Neuron (in vitro differentiated cells): ENCODE results near the gene CFAP58.
A peak's percentile ranks its signal among the peaks of the same experiment; 100 is the strongest.

Source experiments
- H2AFZ ChIP-seq: one replicate; pipeline ENCODE4 v1.6.1; 2013; ENCODE audit warnings: low read depth, mild to moderate bottlenecking, inconsistent platforms, low read length, moderate library complexity
- H3K27me3 ChIP-seq: one replicate; pipeline ENCODE4 v1.6.1; 2013; ENCODE audit warnings: low read length; ENCODE audit not compliant: insufficient read depth
- H3K36me3 ChIP-seq: one replicate; pipeline ENCODE4 v1.6.1; 2013; ENCODE audit warnings: low read length; ENCODE audit not compliant: insufficient read depth
- H3K4me1 ChIP-seq: one replicate; pipeline ENCODE4 v1.6.1; 2013; ENCODE audit warnings: low read length; ENCODE audit not compliant: insufficient read depth
- H3K4me3 ChIP-seq: 2 replicates; pipeline ENCODE4 v1.5.1; 2013; ENCODE audit warnings: mild to moderate bottlenecking, low read length, moderate library complexity
- H3K9me3 ChIP-seq: one replicate; pipeline ENCODE4 v1.6.1; 2013; ENCODE audit warnings: low read length

The CFAP58 gene

GRCh38 chr10:104325436-104326435, 27.9 kb upstream of the CFAP58 start:
- Histone ChIP-seq H3K36me3 (no peaks in the 10 kb centered on the region), H3K4me3 (no peak overlapping the region), H3K9me3 (no peaks in the 10 kb centered on the region), H2AFZ (no peak overlapping the region), H3K4me1 (peaks cover 39% of the 10 kb centered on the region), H3K27me3 (peaks cover 29% of the 10 kb centered on the region)

- H3K4me3 ChIP-seq, result peak overlapping the region; percentile 39
- no peak overlapping the region for H2AFZ ChIP-seq
- H3K4me1 ChIP-seq, result peaks cover 53% of the 10 kb centered on the region
- H3K27me3 ChIP-seq, result peaks cover 38% of the 10 kb centered on the region
- no peaks in the 10 kb centered on the region for H3K9me3 ChIP-seq
- no peaks in the 10 kb centered on the region for H3K36me3 ChIP-seq
These were observed 26.5 kb upstream of the CFAP58 start for GRCh38 chr10:104326991-104327610.

DNA sequence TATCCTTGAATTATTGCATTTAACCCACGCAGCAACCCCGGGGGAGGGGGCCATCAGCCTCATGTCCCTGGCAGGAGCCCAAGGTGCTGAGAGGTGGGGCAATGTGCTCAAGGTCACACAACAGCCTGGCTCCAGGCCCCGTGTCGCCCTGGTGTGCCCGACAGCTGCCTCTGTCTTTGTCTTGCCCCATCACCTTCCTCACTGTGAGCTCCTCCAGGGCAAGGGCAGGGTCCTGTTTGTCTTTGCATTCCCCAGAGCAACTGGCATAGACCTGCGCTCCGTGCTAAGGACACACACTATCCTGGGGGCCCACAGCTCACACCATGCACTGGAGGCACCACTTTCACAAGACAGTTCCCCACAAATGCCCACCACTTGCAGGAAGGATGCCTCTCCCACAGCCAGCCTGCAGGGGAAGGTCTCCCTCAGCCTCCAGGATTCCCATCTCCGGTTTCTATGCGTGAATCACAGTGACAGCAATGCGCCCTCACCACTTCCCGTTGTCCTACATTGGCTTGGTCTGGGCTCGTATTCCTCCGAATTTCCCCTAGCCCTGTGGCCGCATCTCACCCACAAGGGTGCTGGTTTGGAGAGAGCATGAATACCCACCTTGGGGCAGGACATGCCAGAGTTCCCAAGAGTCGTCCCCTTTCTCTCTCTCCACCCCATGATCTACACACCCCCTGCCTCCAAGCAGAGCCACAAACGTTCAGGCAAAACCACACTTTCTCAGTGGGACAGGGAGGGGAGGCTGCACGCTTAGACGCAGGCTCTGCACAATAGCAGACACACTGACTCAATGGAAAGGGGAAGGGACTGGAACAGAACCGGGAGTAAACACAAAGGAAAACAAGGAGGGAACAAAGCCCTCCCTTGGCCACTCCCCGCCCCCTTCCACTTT, 25.6 kb upstream of the CFAP58 start:
- Histone ChIP-seq H3K27me3 (peaks cover 43% of the 10 kb centered on the region), H3K4me3 (peak overlapping the region; percentile 39), H2AFZ (peak overlapping the region; percentile 42), H3K4me1 (peaks cover 53% of the 10 kb centered on the region), H3K36me3 (no peaks in the 10 kb centered on the region), H3K9me3 (no peaks in the 10 kb centered on the region)

- Histone ChIP-seq H3K27me3 (peaks cover 43% of the 10 kb centered on the region), H2AFZ (peak overlapping the region; percentile 42), H3K4me3 (peak overlapping the region; percentile 39), H3K36me3 (no peaks in the 10 kb centered on the region), H3K4me1 (peaks cover 53% of the 10 kb centered on the region), H3K9me3 (no peaks in the 10 kb centered on the region)
These were observed 25.1 kb upstream of the CFAP58 start for GRCh38 chr10:104328646-104328895.

DNA sequence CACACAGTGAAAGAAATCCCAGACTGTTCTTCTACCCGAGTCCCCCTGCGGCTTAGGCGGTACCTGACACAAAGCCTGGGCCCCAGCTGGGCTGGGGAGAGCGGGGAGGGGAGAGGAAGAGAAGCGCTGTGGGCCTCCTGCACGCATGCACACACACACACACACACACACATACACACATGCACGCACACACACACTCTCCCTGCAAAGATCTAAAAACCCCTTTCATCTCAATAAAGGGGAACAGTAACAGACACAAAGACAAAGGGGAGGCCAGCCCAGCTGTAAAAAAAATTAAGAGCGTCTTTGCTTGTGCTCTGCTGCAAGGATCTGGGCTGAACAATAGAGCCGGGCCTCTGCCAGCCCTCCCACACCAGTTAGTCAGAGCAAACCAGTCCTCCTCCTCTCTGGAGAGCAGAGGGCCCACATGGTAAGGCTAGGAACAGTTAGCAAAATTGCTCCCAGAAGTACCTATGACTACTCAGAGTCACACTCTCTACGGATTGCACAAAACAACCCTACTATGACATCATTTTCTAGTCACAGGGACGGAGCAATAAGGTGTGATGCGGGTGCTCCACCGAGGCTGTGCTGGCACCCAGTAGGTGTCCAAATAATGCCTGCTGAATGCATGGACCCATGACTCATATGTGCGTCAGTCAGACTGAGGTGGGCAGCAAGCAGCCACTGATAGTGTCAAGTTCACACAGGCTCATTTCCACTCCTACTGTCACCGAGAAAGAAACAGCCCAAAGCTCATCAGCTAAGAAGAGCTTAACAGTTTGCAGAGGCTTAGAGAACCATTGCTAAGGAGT, 24.5 kb upstream of the CFAP58 start:
- peaks cover 53% of the 10 kb centered on the region for H3K4me1 ChIP-seq
- H3K4me3 ChIP-seq, result peak overlapping the region; percentile 39
- H2AFZ ChIP-seq, result peak overlapping the region; percentile 42
- peaks cover 40% of the 10 kb centered on the region for H3K27me3 ChIP-seq
- H3K9me3 ChIP-seq, result no peaks in the 10 kb centered on the region
- no peaks in the 10 kb centered on the region for H3K36me3 ChIP-seq

GRCh38 chr10:104329735-104330134, 23.9 kb upstream of the CFAP58 start:
- Histone ChIP-seq H3K4me3 (no peak overlapping the region), H3K27me3 (peaks cover 40% of the 10 kb centered on the region), H2AFZ (no peak overlapping the region), H3K9me3 (no peaks in the 10 kb centered on the region), H3K36me3 (no peaks in the 10 kb centered on the region), H3K4me1 (peaks cover 53% of the 10 kb centered on the region)

DNA sequence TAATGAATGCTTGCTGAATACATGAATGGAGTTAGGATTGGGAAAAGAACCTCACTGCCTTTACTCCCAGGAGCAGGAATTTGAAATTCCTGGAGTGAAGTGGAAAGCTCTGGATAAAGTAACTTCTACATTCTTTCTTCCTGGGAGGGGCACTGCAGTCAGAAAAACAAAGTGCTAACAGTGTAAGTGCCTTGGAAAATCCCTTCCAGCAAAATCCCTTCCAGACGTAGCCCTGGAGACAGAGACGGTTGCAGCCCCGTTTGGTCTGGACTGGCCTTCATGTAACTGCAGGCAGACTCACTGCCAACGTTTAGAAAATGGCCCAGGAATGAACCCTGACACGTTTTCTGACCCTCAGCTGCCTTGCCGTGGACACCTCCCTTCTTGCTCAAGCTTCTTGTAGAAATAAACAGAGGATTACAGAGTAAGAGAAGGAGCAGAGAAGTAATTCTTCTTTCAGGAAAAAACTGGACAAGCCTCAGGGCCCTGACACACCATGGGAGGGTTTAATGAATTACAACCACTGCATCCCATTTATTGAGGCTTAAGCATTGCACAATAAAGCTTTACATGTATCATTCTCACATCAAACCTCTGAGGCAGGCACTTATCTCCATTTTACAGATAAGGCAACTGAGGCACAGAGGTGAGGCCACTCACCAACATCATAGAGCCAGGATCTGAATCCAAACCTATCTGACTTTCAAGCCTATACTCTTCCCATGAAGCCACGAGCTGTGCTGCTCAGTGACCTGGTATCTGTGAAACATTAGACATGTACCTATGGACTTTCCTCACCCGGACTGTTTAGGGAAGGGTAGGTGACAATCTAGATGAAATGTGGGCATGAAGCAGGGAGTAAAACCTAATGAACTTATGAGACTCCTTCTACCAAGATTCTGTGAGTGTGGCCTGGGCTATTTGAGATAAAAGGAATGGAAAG, 23.2 kb upstream of the CFAP58 start:
- H3K27me3 ChIP-seq, result peaks cover 40% of the 10 kb centered on the region
- H3K36me3 ChIP-seq, result no peaks in the 10 kb centered on the region
- H3K4me3 ChIP-seq, result no peak overlapping the region
- no peak overlapping the region for H2AFZ ChIP-seq
- H3K9me3 ChIP-seq, result no peaks in the 10 kb centered on the region
- H3K4me1 ChIP-seq, result peaks cover 53% of the 10 kb centered on the region

DNA sequence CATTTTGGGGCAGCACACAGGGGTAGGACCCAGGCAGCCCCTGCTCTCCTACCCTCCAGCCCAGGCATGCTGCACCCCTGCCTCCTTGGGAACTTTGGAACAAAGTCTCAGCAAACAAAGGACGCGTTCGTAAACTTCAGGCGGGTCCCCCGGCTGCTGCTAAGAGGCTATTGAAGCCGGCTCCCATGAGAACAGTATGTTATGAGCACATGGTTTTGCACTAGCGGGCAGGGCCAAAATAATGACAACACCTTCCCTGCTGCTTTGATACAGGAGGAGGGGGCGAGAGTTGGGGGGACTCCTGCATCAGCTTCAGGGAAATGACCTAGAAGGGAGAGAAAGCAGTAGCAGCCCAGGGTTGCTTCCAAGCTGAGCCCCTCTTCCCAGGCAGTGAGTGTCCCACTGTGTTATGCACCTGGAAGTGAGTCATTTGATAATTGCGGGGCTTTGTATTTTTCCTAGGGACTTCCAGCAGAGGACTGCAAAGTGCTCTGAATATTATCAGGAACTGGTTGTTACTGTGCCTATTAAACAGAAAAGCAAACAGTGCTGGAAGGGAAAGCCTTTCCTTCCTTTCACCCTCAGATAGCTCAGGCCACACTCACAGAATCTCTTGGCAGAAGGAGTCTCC, 22.3 kb upstream of the CFAP58 start:
- H2AFZ ChIP-seq, result no peak overlapping the region
- H3K9me3 ChIP-seq, result no peaks in the 10 kb centered on the region
- H3K4me1 ChIP-seq, result peaks cover 54% of the 10 kb centered on the region
- H3K36me3 ChIP-seq, result no peaks in the 10 kb centered on the region
- H3K4me3 ChIP-seq, result no peak overlapping the region
- peaks cover 36% of the 10 kb centered on the region for H3K27me3 ChIP-seq

- no peak overlapping the region for H2AFZ ChIP-seq
- H3K27me3 ChIP-seq, result peaks cover 36% of the 10 kb centered on the region
- H3K4me1 ChIP-seq, result peaks cover 55% of the 10 kb centered on the region
- H3K36me3 ChIP-seq, result no peaks in the 10 kb centered on the region
- no peaks in the 10 kb centered on the region for H3K9me3 ChIP-seq
- H3K4me3 ChIP-seq, result no peak overlapping the region
These were observed 21.2 kb upstream of the CFAP58 start for GRCh38 chr10:104332243-104333031.

- H3K4me1 ChIP-seq, result peaks cover 51% of the 10 kb centered on the region
- no peaks in the 10 kb centered on the region for H3K9me3 ChIP-seq
- no peak overlapping the region for H2AFZ ChIP-seq
- peaks cover 36% of the 10 kb centered on the region for H3K27me3 ChIP-seq
- no peak overlapping the region for H3K4me3 ChIP-seq
- no peaks in the 10 kb centered on the region for H3K36me3 ChIP-seq
These were observed 20.5 kb upstream of the CFAP58 start for GRCh38 chr10:104333032-104333727.
